H9 (cell line): Measurements from ENCODE around the gene HSPB1. TPM values are rescaled to one million over a fixed set of nuclear protein-coding genes. Genes with fewer than 3 reads are reported as not detected.

Source experiments
- DNase-seq: peaks from one replicate; pipeline ENCODE4 v3.0.0-alpha.2; 2017
- H2AFZ ChIP-seq: one replicate; pipeline ENCODE4 v1.6.1; 2013; ENCODE audit warnings: mild to moderate bottlenecking, low read length, control low read depth, moderate library complexity
- H2AK5ac ChIP-seq: 2 replicates; pipeline ENCODE4 v1.6.1; 2013; ENCODE audit warnings: low read length, control low read depth, mixed read lengths; ENCODE audit not compliant: insufficient read length
- H2BK120ac ChIP-seq: one replicate; pipeline ENCODE4 v1.6.1; 2013; ENCODE audit warnings: low read depth, mild to moderate bottlenecking, low read length, control low read depth, inconsistent platforms; ENCODE audit not compliant: poor library complexity, severe bottlenecking
- H2BK12ac ChIP-seq: 2 replicates; pipeline ENCODE4 v1.6.1; 2013; ENCODE audit warnings: low read length, control low read depth, mixed read lengths, low read depth; ENCODE audit not compliant: insufficient read length
- H2BK15ac ChIP-seq: 2 replicates; pipeline ENCODE4 v1.6.1; 2013; ENCODE audit warnings: low read depth, low read length, control low read depth
- H2BK20ac ChIP-seq: one replicate; pipeline ENCODE4 v1.6.1; 2013; ENCODE audit warnings: low read depth, mild to moderate bottlenecking, low read length, control low read depth, inconsistent platforms; ENCODE audit not compliant: poor library complexity, severe bottlenecking
- H2BK5ac ChIP-seq: 2 replicates; pipeline ENCODE4 v1.6.1; 2013; ENCODE audit warnings: low read length, control low read depth, mixed read lengths; ENCODE audit not compliant: insufficient read length
- H3K14ac ChIP-seq: 2 replicates; pipeline ENCODE4 v1.6.1; 2013; ENCODE audit warnings: low read length, control low read depth; ENCODE audit not compliant: insufficient read depth
- H3K18ac ChIP-seq: 2 replicates; pipeline ENCODE4 v1.6.1; 2013; ENCODE audit warnings: low read depth, mild to moderate bottlenecking, mixed read lengths, low read length, control low read depth; ENCODE audit not compliant: insufficient read length
- H3K23ac ChIP-seq: 2 replicates; pipeline ENCODE4 v1.6.1; 2013; ENCODE audit warnings: low read length, control low read depth, mixed read lengths, low read depth; ENCODE audit not compliant: insufficient read length
- H3K23me2 ChIP-seq: 2 replicates; pipeline ENCODE4 v1.6.1; 2013; ENCODE audit warnings: low read depth, mild to moderate bottlenecking, mixed read lengths, low read length, control low read depth; ENCODE audit not compliant: insufficient read length, poor library complexity, severe bottlenecking
- H3K27ac ChIP-seq: 2 replicates; pipeline ENCODE4 v1.5.1; 2013; ENCODE audit warnings: low read length, control low read depth, mixed read lengths, low read depth; ENCODE audit not compliant: insufficient read length
- H3K27me3 ChIP-seq: 2 replicates; pipeline ENCODE4 v1.6.1; 2013; ENCODE audit warnings: low read length, control low read depth, inconsistent platforms; ENCODE audit not compliant: insufficient read depth
- H3K4ac ChIP-seq: 2 replicates; pipeline ENCODE4 v1.6.1; 2013; ENCODE audit warnings: low read depth, mild to moderate bottlenecking, control low read depth, inconsistent platforms, low read length, moderate library complexity
- H3K4me1 ChIP-seq: 2 replicates; pipeline ENCODE4 v1.6.1; 2013; ENCODE audit warnings: low read length, control low read depth, inconsistent platforms; ENCODE audit not compliant: insufficient read depth
- H3K4me2 ChIP-seq: 2 replicates; pipeline ENCODE4 v1.6.1; 2013; ENCODE audit warnings: low read length, control low read depth, mixed read lengths; ENCODE audit not compliant: insufficient read length, insufficient read depth
- H3K56ac ChIP-seq: 2 replicates; pipeline ENCODE4 v1.6.1; 2013; ENCODE audit warnings: low read depth, mild to moderate bottlenecking, mixed read lengths, low read length, control low read depth; ENCODE audit not compliant: insufficient read length
- H3K79me1 ChIP-seq: 2 replicates; pipeline ENCODE4 v1.6.1; 2013; ENCODE audit warnings: low read depth, mild to moderate bottlenecking, moderate library complexity, low read length, control low read depth, inconsistent platforms; ENCODE audit not compliant: insufficient read depth, poor library complexity, severe bottlenecking
- H3K79me2 ChIP-seq: 2 replicates; pipeline ENCODE4 v1.6.1; 2013; ENCODE audit warnings: low read length, control low read depth, inconsistent platforms; ENCODE audit not compliant: insufficient read depth
- H3K9ac ChIP-seq: 2 replicates; pipeline ENCODE4 v1.6.1; 2013; ENCODE audit warnings: low read length, control low read depth, mixed read lengths; ENCODE audit not compliant: insufficient read length; ENCODE audit errors: extremely low read depth
- H3K9me3 ChIP-seq: one replicate; pipeline ENCODE4 v1.6.1; 2013; ENCODE audit warnings: low read depth, low read length, inconsistent platforms; ENCODE audit not compliant: control insufficient read depth
- H3T11ph ChIP-seq: one replicate; pipeline ENCODE4 v1.6.1; 2013; ENCODE audit warnings: mild to moderate bottlenecking, low read length, control low read depth, inconsistent platforms
- H4K20me1 ChIP-seq: one replicate; pipeline ENCODE4 v1.6.1; 2013; ENCODE audit not compliant: control insufficient read depth, insufficient read length, insufficient read depth
- H4K5ac ChIP-seq: 2 replicates; pipeline ENCODE4 v1.6.1; 2013; ENCODE audit warnings: low read depth, mild to moderate bottlenecking, mixed read lengths, low read length, control low read depth; ENCODE audit not compliant: insufficient read length
- H4K8ac ChIP-seq: replicated peaks from 2 replicates; pipeline ENCODE4 v1.6.1; 2013; ENCODE audit warnings: low read length, control low read depth, mixed read lengths, low read depth; ENCODE audit not compliant: insufficient read length
- H4K91ac ChIP-seq: 2 replicates; pipeline ENCODE4 v1.6.1; 2013; ENCODE audit warnings: low read depth, mild to moderate bottlenecking, moderate library complexity, mixed read lengths, low read length, control low read depth; ENCODE audit not compliant: insufficient read length
- H3K27ac Mint-ChIP-seq, 3 experiments: 2 replicates in 2 of 3; 3 replicates in 1 of 3; pipeline ENCODE4 v1.8.0; 2020 to 2021; ENCODE audit warnings: mixed read lengths in 3 of 3, mild to moderate bottlenecking in 1 of 3, moderate library complexity in 1 of 3
- H3K27me3 Mint-ChIP-seq: 2 replicates; pipeline ENCODE4 v1.8.0; 2021; ENCODE audit warnings: low read depth, mild to moderate bottlenecking, moderate library complexity, mixed read lengths
- H3K36me3 Mint-ChIP-seq, 3 experiments: 2 replicates in 2 of 3; 3 replicates in 1 of 3; pipeline ENCODE4 v1.8.0; 2020 to 2021; ENCODE audit warnings: low read depth in 3 of 3, mixed read lengths in 3 of 3; ENCODE audit not compliant: insufficient read depth in 1 of 3
- H3K4me1 Mint-ChIP-seq, 2 experiments: 2 replicates each; pipeline ENCODE4 v1.8.0; 2020; ENCODE audit warnings: mixed read lengths in 2 of 2
- H3K4me3 Mint-ChIP-seq, 2 experiments: 2 replicates in 1 of 2; 3 replicates in 1 of 2; pipeline ENCODE4 v1.8.0; 2020 to 2021; ENCODE audit warnings: mild to moderate bottlenecking in 2 of 2, mixed read lengths in 2 of 2, moderate library complexity in 1 of 2
- H3K9me3 Mint-ChIP-seq, 2 experiments: 2 replicates in 1 of 2; 3 replicates in 1 of 2; pipeline ENCODE4 v1.8.0; 2020; ENCODE audit warnings: mild to moderate bottlenecking in 2 of 2, mixed read lengths in 2 of 2, moderate library complexity in 1 of 2
- CTCF ChIP-seq: fragments of 200-600 bp; sonication (generic); conservative IDR thresholded peaks from 3 replicates; pipeline ENCODE4 v1.8.0; 2021; ENCODE audit warnings: antibody characterized with exemption, mild to moderate bottlenecking
- WGBS: extraction: QIAGEN DNeasy Blood & Tissue Kit; methylation state at CpG from one replicate; pipeline ENCODE4 v1.1.7; 2013; ENCODE audit warnings: missing lambda C conversion rate, low lambda C conversion rate, mixed read lengths; ENCODE audit not compliant: insufficient read length; ENCODE audit errors: extremely low coverage; 5-methylcytosine and 5-hydroxymethylcytosine counted together
- total RNA-seq: library from RNA; stranded (reverse); gene quantifications from 2 replicates; pipeline ENCODE4 v1.2.1, GENCODE V29; 2021

Gene HSPB1
- total RNA-seq, 1 experiment from 2014 or later, result 186 TPM

DNA sequence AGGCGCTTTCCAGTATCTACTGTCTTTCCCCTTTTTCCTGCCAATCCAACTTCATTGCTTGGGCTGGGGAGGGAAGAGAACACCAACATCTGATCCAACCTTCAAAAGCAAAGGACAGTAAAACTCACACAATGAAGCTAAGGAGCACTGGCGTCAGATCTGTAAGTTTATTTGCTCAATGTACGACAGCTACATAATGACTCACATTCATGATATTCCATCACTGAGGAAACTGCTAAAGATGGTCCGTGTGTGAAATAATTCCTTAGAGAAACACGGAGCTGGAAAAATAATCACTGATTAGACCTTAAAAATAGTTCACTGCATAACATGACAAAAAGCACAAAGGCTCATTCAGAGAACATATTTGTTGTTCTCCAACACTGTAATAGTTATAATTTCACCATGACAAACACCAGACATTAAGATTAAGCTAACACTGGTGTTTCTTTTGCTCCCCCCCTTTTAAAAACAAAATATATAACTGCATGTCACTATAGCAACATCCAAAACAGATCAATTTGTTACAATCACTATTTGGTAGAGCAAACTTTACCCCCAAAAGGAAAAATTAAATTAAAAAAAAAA lies 24.3 kb downstream of the HSPB1 start:
- no peak overlapping the region for H3K27ac Mint-ChIP-seq

More for the DNA sequence above, 24.3 kb downstream of the HSPB1 start:
- Histone ChIP-seq H3K27me3 (no peaks in the 10 kb centered on the region), H3K23ac (no peak overlapping the region), H3K56ac (no peak overlapping the region), H3K79me2 (peaks cover 16% of the 10 kb centered on the region; the same call in 1 of the 2 replicates), H3K9me3 (no peaks in the 10 kb centered on the region), H3K4me1 (no peaks in the 10 kb centered on the region), H3T11ph (no peak overlapping the region), H4K8ac (no peak overlapping the region), H2BK5ac (no peak overlapping the region), H2BK120ac (no peak overlapping the region), H3K18ac (no peak overlapping the region), H2BK15ac (no peak overlapping the region), H2BK12ac (no peak overlapping the region), H3K27ac (no peak overlapping the region), H4K5ac (no peak overlapping the region), H2AK5ac (no peak overlapping the region), H3K23me2 (no peaks in the 10 kb centered on the region), H4K91ac (no peak overlapping the region), H4K20me1 (no peaks in the 10 kb centered on the region), H3K79me1 (peaks cover 7% of the 10 kb centered on the region), H3K4me2 (no peak overlapping the region), H2BK20ac (no peak overlapping the region), H3K4ac (no peak overlapping the region), H3K14ac (no peak overlapping the region), H2AFZ (no peak overlapping the region), H3K9ac (no peak overlapping the region)
- H3K4me3 Mint-ChIP-seq, result no peak overlapping the region
- peaks cover 39 to 83% (median 55%) of the 10 kb centered on the region in 3 experiments; a peak in 6 of 7 replicates for H3K36me3 Mint-ChIP-seq
- no peaks in the 10 kb centered on the region for H3K27me3 Mint-ChIP-seq
- no peaks in the 10 kb centered on the region for H3K9me3 Mint-ChIP-seq
- H3K4me1 Mint-ChIP-seq, result peaks cover 0 to 3% of the 10 kb centered on the region in 2 experiments; a peak in 1 of 4 replicates
- DNase-seq, result no peak
- WGBS, result no CpG with 5 or more reads among the region's 5 CpGs
- TF ChIP-seq CTCF, result no peak
